Measurements from ENCODE around the gene USP7.

DNA sequence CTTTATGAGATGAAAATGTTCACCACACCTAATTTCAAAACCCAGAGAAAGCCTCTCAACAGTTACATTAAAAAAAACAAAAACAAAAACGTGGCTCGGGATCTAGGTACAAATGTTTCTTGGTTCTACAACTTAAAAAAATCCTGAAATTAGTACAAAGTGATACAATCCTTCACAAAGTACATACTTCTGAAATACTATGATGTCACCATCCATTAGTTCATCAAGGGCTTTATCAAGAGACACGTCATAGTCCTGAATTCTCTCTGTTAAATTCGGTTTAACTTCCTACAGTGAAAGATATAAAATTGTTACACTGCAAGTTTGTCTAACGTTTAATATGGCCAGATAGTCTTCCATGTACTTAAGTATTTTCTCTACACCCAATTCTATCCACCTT, 63.4 kb downstream of the USP7 start:
- TF ChIP-seq, protein P1, sequence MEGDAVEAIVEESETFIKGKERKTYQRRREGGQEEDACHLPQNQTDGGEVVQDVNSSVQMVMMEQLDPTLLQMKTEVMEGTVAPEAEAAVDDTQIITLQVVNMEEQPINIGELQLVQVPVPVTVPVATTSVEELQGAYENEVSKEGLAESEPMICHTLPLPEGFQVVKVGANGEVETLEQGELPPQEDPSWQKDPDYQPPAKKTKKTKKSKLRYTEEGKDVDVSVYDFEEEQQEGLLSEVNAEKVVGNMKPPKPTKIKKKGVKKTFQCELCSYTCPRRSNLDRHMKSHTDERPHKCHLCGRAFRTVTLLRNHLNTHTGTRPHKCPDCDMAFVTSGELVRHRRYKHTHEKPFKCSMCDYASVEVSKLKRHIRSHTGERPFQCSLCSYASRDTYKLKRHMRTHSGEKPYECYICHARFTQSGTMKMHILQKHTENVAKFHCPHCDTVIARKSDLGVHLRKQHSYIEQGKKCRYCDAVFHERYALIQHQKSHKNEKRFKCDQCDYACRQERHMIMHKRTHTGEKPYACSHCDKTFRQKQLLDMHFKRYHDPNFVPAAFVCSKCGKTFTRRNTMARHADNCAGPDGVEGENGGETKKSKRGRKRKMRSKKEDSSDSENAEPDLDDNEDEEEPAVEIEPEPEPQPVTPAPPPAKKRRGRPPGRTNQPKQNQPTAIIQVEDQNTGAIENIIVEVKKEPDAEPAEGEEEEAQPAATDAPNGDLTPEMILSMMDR (IDR thresholded peaks at IDR 0.05; ENCODE audit: insufficient read depth, low read length) = no peak
- TF ChIP-seq, protein P2, sequence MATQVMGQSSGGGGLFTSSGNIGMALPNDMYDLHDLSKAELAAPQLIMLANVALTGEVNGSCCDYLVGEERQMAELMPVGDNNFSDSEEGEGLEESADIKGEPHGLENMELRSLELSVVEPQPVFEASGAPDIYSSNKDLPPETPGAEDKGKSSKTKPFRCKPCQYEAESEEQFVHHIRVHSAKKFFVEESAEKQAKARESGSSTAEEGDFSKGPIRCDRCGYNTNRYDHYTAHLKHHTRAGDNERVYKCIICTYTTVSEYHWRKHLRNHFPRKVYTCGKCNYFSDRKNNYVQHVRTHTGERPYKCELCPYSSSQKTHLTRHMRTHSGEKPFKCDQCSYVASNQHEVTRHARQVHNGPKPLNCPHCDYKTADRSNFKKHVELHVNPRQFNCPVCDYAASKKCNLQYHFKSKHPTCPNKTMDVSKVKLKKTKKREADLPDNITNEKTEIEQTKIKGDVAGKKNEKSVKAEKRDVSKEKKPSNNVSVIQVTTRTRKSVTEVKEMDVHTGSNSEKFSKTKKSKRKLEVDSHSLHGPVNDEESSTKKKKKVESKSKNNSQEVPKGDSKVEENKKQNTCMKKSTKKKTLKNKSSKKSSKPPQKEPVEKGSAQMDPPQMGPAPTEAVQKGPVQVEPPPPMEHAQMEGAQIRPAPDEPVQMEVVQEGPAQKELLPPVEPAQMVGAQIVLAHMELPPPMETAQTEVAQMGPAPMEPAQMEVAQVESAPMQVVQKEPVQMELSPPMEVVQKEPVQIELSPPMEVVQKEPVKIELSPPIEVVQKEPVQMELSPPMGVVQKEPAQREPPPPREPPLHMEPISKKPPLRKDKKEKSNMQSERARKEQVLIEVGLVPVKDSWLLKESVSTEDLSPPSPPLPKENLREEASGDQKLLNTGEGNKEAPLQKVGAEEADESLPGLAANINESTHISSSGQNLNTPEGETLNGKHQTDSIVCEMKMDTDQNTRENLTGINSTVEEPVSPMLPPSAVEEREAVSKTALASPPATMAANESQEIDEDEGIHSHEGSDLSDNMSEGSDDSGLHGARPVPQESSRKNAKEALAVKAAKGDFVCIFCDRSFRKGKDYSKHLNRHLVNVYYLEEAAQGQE (IDR thresholded peaks at IDR 0.05; ENCODE audit: insufficient replicate concordance, low read depth) = no peak
- TF ChIP-seq GABPA (IDR thresholded peaks at IDR 0.05; ENCODE audit: low read depth) = no peak

Measured in HL-60 (cell line).